PC-3 (cell line): Measurements from ENCODE around the gene ELP6. TPM values are rescaled to one million over a fixed set of nuclear protein-coding genes. Genes with fewer than 3 reads are reported as not detected.

ENCODE experiments used
- ATAC-seq: fragments of 200-7000 bp; cut with Tn5 transposase; 2 replicates; pipeline ENCODE4 v1.9.1; 2020; ENCODE audit warnings: mild to moderate bottlenecking, moderate library complexity
- BruUV-seq: library from RNA; stranded (reverse); fragments of 400-500 nt; replicated peaks from 2 replicates; lab custom pipeline; 2021; lab: Mats Ljungman, UMichigan
- CTCF ChIA-PET: fragments of 300-600 bp; sonication (Branson Sonifier 250); formaldehyde crosslinking; loops from one replicate; lab custom pipeline; 2022; ENCODE audit warnings: antibody characterized with exemption; lab: Charles Lee
- POLR2A ChIA-PET: fragments of 300-600 bp; sonication (Branson Sonifier 250); formaldehyde crosslinking; loops from one replicate; lab custom pipeline; 2022; ENCODE audit warnings: antibody characterized with exemption; ENCODE audit not compliant: unreplicated experiment; lab: Charles Lee
- DNase-seq: peaks from one replicate; pipeline ENCODE4 v3.0.0-alpha.2; 2015
- H2AFZ ChIP-seq: fragments of 300-600 bp; sonication (generic); 2 replicates; pipeline ENCODE4 v1.6.0; 2016; ENCODE audit warnings: antibody characterized with exemption, low read length
- H3F3A ChIP-seq: fragments of 300-600 bp; sonication (generic); one replicate; pipeline ENCODE4 v1.6.0; 2017; ENCODE audit warnings: antibody characterized with exemption, low read length, control low read depth, mild to moderate bottlenecking; ENCODE audit not compliant: unreplicated experiment
- H3K27ac ChIP-seq: fragments of 300-600 bp; sonication (generic); 2 replicates; pipeline ENCODE4 v1.5.1; 2016; ENCODE audit warnings: mild to moderate bottlenecking, low read length
- H3K27me3 ChIP-seq: fragments of 300-600 bp; sonication (generic); 2 replicates; pipeline ENCODE4 v1.6.1; 2016; ENCODE audit warnings: low read length, mixed read lengths
- H3K36me3 ChIP-seq: fragments of 300-600 bp; sonication (generic); 2 replicates; pipeline ENCODE4 v1.6.1; 2016; ENCODE audit warnings: low read depth, mixed run types, low read length, mixed read lengths
- H3K4me1 ChIP-seq: fragments of 300-600 bp; sonication (generic); 2 replicates; pipeline ENCODE4 v1.5.1; 2016; ENCODE audit warnings: low read length; ENCODE audit not compliant: insufficient read depth
- H3K4me2 ChIP-seq: fragments of 300-600 bp; sonication (generic); 2 replicates; pipeline ENCODE4 v1.6.0; 2016; ENCODE audit warnings: low read length
- H3K4me3 ChIP-seq: fragments of 300-600 bp; sonication (generic); 2 replicates; pipeline ENCODE4 v1.5.1; 2016; ENCODE audit warnings: mild to moderate bottlenecking, low read length, mixed read lengths
- H3K79me2 ChIP-seq: fragments of 300-600 bp; sonication (generic); 2 replicates; pipeline ENCODE4 v1.6.1; 2017; ENCODE audit warnings: low read length, mixed read lengths
- H3K9ac ChIP-seq: fragments of 300-600 bp; sonication (generic); 2 replicates; pipeline ENCODE4 v1.6.0; 2016; ENCODE audit warnings: mild to moderate bottlenecking, low read length
- H3K9me2 ChIP-seq: fragments of 300-600 bp; sonication (generic); replicated peaks from 2 replicates; pipeline ENCODE4 v1.6.1; 2016; ENCODE audit warnings: mixed run types, low read length, mixed read lengths
- H3K9me3 ChIP-seq: fragments of 300-600 bp; sonication (generic); 2 replicates; pipeline ENCODE4 v1.6.1; 2016; ENCODE audit warnings: low read length, mixed read lengths
- H4K20me1 ChIP-seq: fragments of 300-600 bp; sonication (generic); 2 replicates; pipeline ENCODE4 v1.6.1; 2016; ENCODE audit warnings: low read length, mixed read lengths
- EZH2 ChIP-seq: fragments of 300-600 bp; sonication (generic); IDR thresholded peaks from one replicate; pipeline ENCODE4 v1.6.1; 2017; ENCODE audit warnings: antibody characterized with exemption, mild to moderate bottlenecking, low read length; ENCODE audit not compliant: unreplicated experiment
- EZH2phosphoT487 ChIP-seq: fragments of 300-600 bp; sonication (generic); IDR thresholded peaks from 2 replicates; pipeline ENCODE4 v1.6.1; 2018; ENCODE audit warnings: mild to moderate bottlenecking, antibody characterized with exemption, low read length, borderline replicate concordance
- intact Hi-C: fragments of 100-400 bp; cut with micrococcal nuclease; formaldehyde crosslinking; loops from 2 replicates; pipeline ENCODE4 v1.9.0; 2023
- total RNA-seq: library from RNA; depleted of rRNA; stranded (reverse); fragments of >200 nt; gene quantifications from 2 replicates; pipeline ENCODE4 v1.2.3, GENCODE V29; 2014
- TF ChIP-seq, protein P1 (sequence below): fragments of 300-600 bp; sonication (generic); conservative IDR thresholded peaks from 2 replicates; pipeline ENCODE4 v1.5.1; 2017; ENCODE audit warnings: antibody characterized with exemption, low read depth, mild to moderate bottlenecking, low read length

The ELP6 gene
- total RNA-seq, 1 experiment from 2014 or later: 64.5 TPM

DNA sequence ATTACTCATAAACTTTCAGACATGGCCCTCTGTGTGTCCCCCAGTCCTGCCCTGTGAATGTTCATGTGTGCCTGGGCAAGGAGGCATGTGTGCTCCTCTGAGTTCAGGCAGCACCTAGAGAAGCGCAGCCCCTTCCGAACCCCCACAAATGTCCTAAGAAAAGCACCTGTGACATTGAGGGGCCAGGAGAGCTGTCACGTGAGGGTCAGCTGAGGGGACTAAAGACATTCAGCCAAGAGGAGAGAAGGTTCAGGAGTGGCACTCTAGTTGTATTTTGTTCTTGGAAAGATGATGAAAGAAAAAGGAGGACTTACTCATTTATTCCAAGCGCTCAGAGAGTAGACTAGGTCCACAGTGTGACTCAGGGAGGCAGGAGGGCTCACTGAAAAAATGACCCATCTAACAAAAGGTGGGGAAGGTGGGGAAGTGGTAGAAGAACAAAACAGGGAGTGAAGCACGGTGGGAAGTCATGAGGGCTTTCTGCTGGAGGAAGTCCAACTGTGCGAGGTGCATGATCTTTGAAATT lies 28.1 kb upstream of the ELP6 start:
- Histone ChIP-seq H3K27me3 (no peaks in the 10 kb centered on the region), H3K79me2 (no peaks in the 10 kb centered on the region), H4K20me1 (no peaks in the 10 kb centered on the region), H3K9me3 (no peaks in the 10 kb centered on the region), H2AFZ (no peak overlapping the region), H3K4me3 (no peak overlapping the region), H3K36me3 (no peaks in the 10 kb centered on the region), H3K4me1 (no peaks in the 10 kb centered on the region), H3K9ac (no peak overlapping the region), H3K4me2 (no peak overlapping the region), H3F3A (no peaks in the 10 kb centered on the region), H3K9me2 (no peaks in the 10 kb centered on the region), H3K27ac (no peak overlapping the region)
- DNase-seq (no peak), ATAC-seq (no peak)
- POLR2A ChIA-PET: no interaction called here
- no peak for TF ChIP-seq EZH2phosphoT487
- CTCF ChIA-PET: interaction anchor here (0.5 kb wide), 1 partner anchor 9 kb away, joined by 3 read pairs; no protein-coding TSS in a partner anchor
- intact Hi-C loops: no loop called here
- no TSS peak for BruUV-seq

DNA sequence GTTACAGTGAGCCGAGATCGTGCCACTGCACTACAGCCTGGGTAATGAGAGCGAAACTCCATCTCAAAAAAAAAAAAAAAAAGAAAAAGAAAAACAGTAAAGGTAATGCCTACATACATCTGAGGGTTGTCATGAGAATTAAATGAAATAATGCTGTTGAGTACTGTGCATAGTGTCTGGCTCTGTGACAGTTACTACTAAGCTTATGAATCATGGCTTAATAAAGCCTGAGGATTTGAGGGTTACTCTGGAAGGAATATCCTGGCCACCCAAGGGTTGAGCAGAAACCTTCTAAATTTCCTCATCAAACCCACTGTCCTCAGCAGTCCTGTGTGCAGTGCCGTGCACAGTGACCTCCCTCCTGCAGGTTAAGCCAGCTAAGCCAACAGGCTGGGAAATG lies 26.8 kb upstream of the ELP6 start:
- ATAC-seq (peak; percentile 56; the same call in 1 of the 2 replicates), DNase-seq (no peak)
- no peaks in the 10 kb centered on the region for H3F3A ChIP-seq
- no peaks in the 10 kb centered on the region for H3K4me1 ChIP-seq
- no peaks in the 10 kb centered on the region for H3K79me2 ChIP-seq
- ChIA-PET POLR2A (no interaction called here), CTCF (interaction anchor here (0.5 kb wide), 1 partner anchor 256 kb away, joined by 5 read pairs; no protein-coding TSS in a partner anchor)
- intact Hi-C loops: no loop called here
- H2AFZ ChIP-seq: no peak overlapping the region
- H4K20me1 ChIP-seq: no peaks in the 10 kb centered on the region
- H3K9me2 ChIP-seq: no peaks in the 10 kb centered on the region
- no TSS peak for BruUV-seq
- H3K36me3 ChIP-seq: no peaks in the 10 kb centered on the region
- H3K4me3 ChIP-seq: no peak overlapping the region
- TF ChIP-seq, protein P1, sequence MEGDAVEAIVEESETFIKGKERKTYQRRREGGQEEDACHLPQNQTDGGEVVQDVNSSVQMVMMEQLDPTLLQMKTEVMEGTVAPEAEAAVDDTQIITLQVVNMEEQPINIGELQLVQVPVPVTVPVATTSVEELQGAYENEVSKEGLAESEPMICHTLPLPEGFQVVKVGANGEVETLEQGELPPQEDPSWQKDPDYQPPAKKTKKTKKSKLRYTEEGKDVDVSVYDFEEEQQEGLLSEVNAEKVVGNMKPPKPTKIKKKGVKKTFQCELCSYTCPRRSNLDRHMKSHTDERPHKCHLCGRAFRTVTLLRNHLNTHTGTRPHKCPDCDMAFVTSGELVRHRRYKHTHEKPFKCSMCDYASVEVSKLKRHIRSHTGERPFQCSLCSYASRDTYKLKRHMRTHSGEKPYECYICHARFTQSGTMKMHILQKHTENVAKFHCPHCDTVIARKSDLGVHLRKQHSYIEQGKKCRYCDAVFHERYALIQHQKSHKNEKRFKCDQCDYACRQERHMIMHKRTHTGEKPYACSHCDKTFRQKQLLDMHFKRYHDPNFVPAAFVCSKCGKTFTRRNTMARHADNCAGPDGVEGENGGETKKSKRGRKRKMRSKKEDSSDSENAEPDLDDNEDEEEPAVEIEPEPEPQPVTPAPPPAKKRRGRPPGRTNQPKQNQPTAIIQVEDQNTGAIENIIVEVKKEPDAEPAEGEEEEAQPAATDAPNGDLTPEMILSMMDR: no peak
- H3K9me3 ChIP-seq: no peaks in the 10 kb centered on the region
- H3K9ac ChIP-seq: no peak overlapping the region
- H3K27ac ChIP-seq: no peak overlapping the region
- H3K4me2 ChIP-seq: no peak overlapping the region
- H3K27me3 ChIP-seq: no peaks in the 10 kb centered on the region

DNA sequence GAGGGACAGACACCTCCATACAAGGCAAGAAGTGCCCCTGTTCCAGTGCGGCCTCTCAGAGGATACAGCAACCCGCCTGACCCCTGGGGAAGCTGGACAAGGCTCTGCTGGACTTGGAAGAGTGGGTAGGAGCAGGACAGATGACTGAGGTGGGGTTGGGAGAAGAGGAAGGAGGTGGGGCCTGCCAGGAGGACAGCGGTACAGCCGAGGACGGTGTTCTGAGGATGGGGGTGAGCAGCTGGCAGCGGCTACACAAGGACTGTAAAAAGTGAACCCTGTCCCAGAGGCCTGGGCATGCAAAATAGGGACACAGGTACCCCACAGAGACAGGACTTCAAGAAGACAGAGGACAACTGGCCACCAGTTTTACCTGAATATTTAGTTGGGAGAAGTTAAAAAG lies 23.5 kb upstream of the ELP6 start:
- CTCF ChIA-PET: no interaction called here
- Histone ChIP-seq H3K9ac (no peak overlapping the region), H3K27me3 (no peaks in the 10 kb centered on the region), H4K20me1 (no peaks in the 10 kb centered on the region), H3K36me3 (no peaks in the 10 kb centered on the region), H3K9me2 (no peaks in the 10 kb centered on the region), H3K27ac (no peak overlapping the region), H3K4me2 (no peak overlapping the region), H3K4me1 (no peaks in the 10 kb centered on the region), H3F3A (no peaks in the 10 kb centered on the region), H2AFZ (no peak overlapping the region), H3K4me3 (no peak overlapping the region), H3K79me2 (no peaks in the 10 kb centered on the region), H3K9me3 (no peaks in the 10 kb centered on the region)
- BruUV-seq: no TSS peak
- TF ChIP-seq EZH2phosphoT487 (no peak), EZH2 (no peak)
- TF ChIP-seq, protein P1: no peak
- ATAC-seq: no peak
- DNase-seq: no peak
- intact Hi-C loops: no loop called here
- POLR2A ChIA-PET: no interaction called here
